Memory B cell (primary cell): ENCODE data around the gene CYP26A1.

ENCODE experiments used
- ATAC-seq: fragments of 150-1000 bp; cut with Tn5 transposase; 2 replicates; pipeline ENCODE4 v1.10.0; 2021; ENCODE audit warnings: low read depth, mild to moderate bottlenecking, moderate library complexity
- DNase-seq, 2 donors: peaks; one replicate each; pipeline ENCODE4 v3.0.0; 2022; ENCODE audit warnings: low spot score in 2 of 2
- H3K27ac Mint-ChIP-seq: one replicate; pipeline ENCODE4 v1.8.0; 2022; ENCODE audit warnings: mild to moderate bottlenecking, moderate library complexity, mixed read lengths
- H3K27me3 Mint-ChIP-seq: one replicate; pipeline ENCODE4 v1.8.0; 2022; ENCODE audit warnings: mixed read lengths
- H3K36me3 Mint-ChIP-seq: one replicate; pipeline ENCODE4 v1.8.0; 2022; ENCODE audit warnings: mild to moderate bottlenecking, mixed read lengths
- H3K4me1 Mint-ChIP-seq: one replicate; pipeline ENCODE4 v1.8.0; 2022; ENCODE audit warnings: mixed read lengths
- H3K4me3 Mint-ChIP-seq: one replicate; pipeline ENCODE4 v1.8.0; 2022; ENCODE audit warnings: mild to moderate bottlenecking, moderate library complexity, mixed read lengths
- H3K9me3 Mint-ChIP-seq: one replicate; pipeline ENCODE4 v1.8.0; 2022; ENCODE audit warnings: mixed read lengths

Gene CYP26A1

DNA sequence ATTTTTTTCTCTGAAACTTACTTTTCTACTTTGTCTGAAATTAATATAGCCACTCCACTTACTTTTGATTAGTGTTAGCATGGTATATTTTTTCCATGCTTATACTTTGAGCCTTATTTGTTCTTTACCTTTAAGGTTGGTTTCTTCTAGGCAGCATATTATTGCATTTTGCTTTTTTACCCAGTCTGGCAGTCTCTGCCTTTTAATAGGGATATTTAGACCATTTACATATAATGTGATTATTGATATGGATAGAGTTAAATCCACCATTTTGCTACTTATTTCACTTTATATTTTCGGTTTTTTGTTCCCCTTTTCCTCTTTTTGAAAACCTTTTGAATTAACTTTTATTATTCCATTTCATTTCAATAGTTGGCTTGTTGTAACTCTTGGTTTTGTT, 30.3 kb downstream of the CYP26A1 start:
- Mint-ChIP-seq H3K4me1 (no peaks in the 10 kb centered on the region), H3K36me3 (no peaks in the 10 kb centered on the region), H3K9me3 (peaks cover 4% of the 10 kb centered on the region), H3K4me3 (no peak overlapping the region), H3K27ac (no peak overlapping the region), H3K27me3 (no peaks in the 10 kb centered on the region)
- no peak for DNase-seq
- no peak for ATAC-seq

DNA sequence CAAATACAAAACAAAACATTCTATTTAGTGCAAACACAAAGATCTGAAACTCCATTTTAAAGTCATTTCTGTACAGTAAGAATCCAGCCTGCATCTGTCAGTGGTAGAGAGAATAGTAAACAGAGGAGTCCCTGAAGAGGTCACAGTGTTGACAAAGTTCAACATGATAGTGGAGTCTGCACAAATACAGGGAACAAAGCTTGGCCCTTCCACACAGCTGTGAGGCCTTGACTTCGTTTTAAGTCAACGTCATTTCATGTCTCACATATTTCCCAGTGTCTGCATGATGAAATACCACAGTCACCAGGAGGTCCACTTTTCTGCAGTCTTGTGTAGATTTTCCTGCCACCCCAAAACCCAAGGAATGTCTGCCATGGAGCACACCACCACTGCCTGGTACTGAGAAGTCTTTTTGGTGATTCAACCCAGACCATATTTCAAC, 33.0 kb downstream of the CYP26A1 start:
- ATAC-seq (no peak), DNase-seq (no peak)
- Mint-ChIP-seq H3K9me3 (peaks cover 4% of the 10 kb centered on the region), H3K27me3 (no peaks in the 10 kb centered on the region), H3K4me1 (peaks cover 6% of the 10 kb centered on the region), H3K4me3 (no peak overlapping the region), H3K27ac (no peak overlapping the region), H3K36me3 (no peaks in the 10 kb centered on the region)

DNA sequence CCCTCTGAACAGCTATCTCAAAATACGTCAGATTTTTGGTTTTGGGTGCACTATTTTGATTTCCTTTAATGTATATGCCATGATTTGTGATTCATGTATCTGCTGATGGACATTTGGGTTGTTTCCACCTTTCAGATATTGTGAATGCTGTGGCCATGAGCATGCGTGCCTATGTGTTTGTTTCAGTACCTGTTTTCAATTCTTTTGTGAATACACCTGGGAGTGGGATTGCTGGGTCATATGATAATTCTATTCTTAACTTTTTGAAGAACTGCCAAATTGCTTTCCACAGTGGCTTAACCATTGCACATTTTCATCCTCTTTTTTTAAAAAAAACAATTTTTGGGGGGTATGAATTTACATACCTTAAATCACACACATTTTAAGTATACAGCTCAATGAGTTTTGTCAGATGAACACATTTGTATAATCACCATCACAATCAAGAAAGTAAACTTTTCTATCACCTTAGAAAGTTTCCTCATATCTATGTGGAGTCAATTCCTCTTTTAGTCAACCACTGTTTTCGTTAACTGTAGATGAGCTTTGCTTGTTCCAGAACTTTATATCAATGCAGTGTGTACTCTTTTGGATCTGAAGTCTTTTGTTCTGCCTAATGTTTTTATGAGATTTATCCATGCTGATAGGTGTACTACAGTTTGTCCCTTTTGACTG, 36.9 kb downstream of the CYP26A1 start:
- no peak for DNase-seq
- peaks cover 15% of the 10 kb centered on the region for H3K4me1 Mint-ChIP-seq

GRCh38 chr10:93113042-93113441, 39.3 kb downstream of the CYP26A1 start:
- H3K27ac Mint-ChIP-seq = no peak overlapping the region
- no peaks in the 10 kb centered on the region for H3K9me3 Mint-ChIP-seq
- H3K4me1 Mint-ChIP-seq = peaks cover 19% of the 10 kb centered on the region
- H3K4me3 Mint-ChIP-seq = no peak overlapping the region
- H3K27me3 Mint-ChIP-seq = peaks cover 9% of the 10 kb centered on the region
- ATAC-seq (no peak), DNase-seq (no peak)
- no peaks in the 10 kb centered on the region for H3K36me3 Mint-ChIP-seq

More for the DNA sequence above, 36.9 kb downstream of the CYP26A1 start:
- ATAC-seq = peak; percentile 77
- Mint-ChIP-seq H3K27me3 (peaks cover 9% of the 10 kb centered on the region), H3K9me3 (no peaks in the 10 kb centered on the region), H3K27ac (no peak overlapping the region), H3K4me3 (peak overlapping the region; percentile 14), H3K36me3 (no peaks in the 10 kb centered on the region)

DNA sequence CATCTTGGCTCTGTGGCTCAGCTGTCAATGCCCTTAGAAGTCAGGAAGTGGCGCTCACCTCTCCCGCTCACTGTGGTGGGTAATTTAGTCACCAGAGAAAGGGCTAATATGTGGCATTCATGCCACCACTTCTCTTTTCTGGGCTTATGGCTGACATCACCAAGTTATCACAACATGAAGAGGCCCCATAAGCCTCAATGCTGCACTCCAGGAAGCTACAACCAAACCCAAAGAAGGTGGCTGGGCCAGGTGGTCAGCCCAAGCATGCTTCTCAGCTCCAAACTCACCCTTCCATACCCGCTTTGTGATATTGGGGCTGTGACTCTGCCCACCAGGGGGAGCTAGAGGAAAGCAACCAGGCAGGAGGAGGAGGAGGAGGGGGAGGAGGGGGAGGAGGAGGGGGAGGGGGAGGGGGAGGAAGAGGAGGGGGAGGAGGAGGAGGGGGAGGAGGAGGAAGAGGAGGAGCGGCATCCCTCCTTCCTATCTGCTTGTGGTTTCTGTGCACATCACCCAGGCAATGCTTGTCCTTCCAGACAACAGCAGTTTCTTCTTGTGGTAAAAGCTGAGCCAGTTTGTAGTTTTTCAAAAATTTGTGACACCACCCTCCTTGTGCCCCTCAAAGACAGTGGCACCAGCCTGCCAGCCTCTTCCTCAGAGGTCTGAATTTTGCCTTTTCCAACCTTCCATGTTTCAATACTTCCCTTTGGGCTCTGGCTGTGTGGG, 42.1 kb downstream of the CYP26A1 start:
- DNase-seq = peak; percentile 55 to 65
- Mint-ChIP-seq H3K4me3 (no peak overlapping the region), H3K27me3 (peaks cover 13% of the 10 kb centered on the region), H3K36me3 (no peaks in the 10 kb centered on the region), H3K9me3 (no peaks in the 10 kb centered on the region), H3K4me1 (peaks cover 15% of the 10 kb centered on the region), H3K27ac (no peak overlapping the region)
- peak; percentile 86 for ATAC-seq

GRCh38 chr10:93121311-93121710, 47.6 kb downstream of the CYP26A1 start:
- Mint-ChIP-seq H3K27ac (no peak overlapping the region), H3K4me3 (no peak overlapping the region), H3K36me3 (peaks cover 5% of the 10 kb centered on the region), H3K4me1 (peaks cover 26% of the 10 kb centered on the region), H3K27me3 (peaks cover 10% of the 10 kb centered on the region), H3K9me3 (peaks cover 4% of the 10 kb centered on the region)
- DNase-seq = no peak
- no peak for ATAC-seq

- peak; percentile 64 for ATAC-seq
- H3K36me3 Mint-ChIP-seq = peaks cover 6% of the 10 kb centered on the region
- no peak for DNase-seq
- no peak overlapping the region for H3K4me3 Mint-ChIP-seq
- peaks cover 26% of the 10 kb centered on the region for H3K4me1 Mint-ChIP-seq
- peaks cover 10% of the 10 kb centered on the region for H3K27me3 Mint-ChIP-seq
- peaks cover 6% of the 10 kb centered on the region for H3K9me3 Mint-ChIP-seq
- no peak overlapping the region for H3K27ac Mint-ChIP-seq
These were observed 50.1 kb downstream of the CYP26A1 start for GRCh38 chr10:93123766-93124165.

GRCh38 chr10:93124580-93125318, 51.1 kb downstream of the CYP26A1 start:
- Mint-ChIP-seq H3K4me3 (peak overlapping the region; percentile 54), H3K9me3 (peaks cover 7% of the 10 kb centered on the region), H3K27ac (peak overlapping the region; percentile 69), H3K4me1 (peaks cover 26% of the 10 kb centered on the region), H3K27me3 (peaks cover 10% of the 10 kb centered on the region), H3K36me3 (peaks cover 6% of the 10 kb centered on the region)
- peak; percentile 79 for ATAC-seq
- DNase-seq = no peak

DNA sequence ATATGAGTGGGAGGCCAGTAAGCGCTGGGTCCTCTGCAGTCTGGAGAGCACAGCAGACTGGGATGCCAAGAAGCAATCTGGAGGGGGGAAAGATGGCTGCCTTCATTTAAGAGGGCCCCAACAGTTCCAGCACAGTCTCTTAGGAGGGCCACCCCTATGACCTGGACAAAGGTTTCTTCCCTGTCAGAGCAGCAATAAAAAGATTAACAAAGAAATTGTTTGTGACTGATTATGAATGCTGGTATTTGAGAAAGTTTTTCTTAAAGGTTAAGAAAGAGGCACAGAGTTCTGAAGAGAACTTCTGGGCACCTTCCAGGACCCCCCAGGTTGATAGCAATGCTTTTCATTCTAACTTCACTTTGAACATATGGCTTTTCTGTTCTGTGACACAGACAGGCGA, 52.3 kb downstream of the CYP26A1 start:
- H3K27me3 Mint-ChIP-seq = peaks cover 5% of the 10 kb centered on the region
- no peak overlapping the region for H3K4me3 Mint-ChIP-seq
- no peak overlapping the region for H3K27ac Mint-ChIP-seq
- DNase-seq (no peak), ATAC-seq (no peak)
- peaks cover 6% of the 10 kb centered on the region for H3K36me3 Mint-ChIP-seq
- peaks cover 26% of the 10 kb centered on the region for H3K4me1 Mint-ChIP-seq
- H3K9me3 Mint-ChIP-seq = peaks cover 7% of the 10 kb centered on the region

- H3K4me1 Mint-ChIP-seq = peaks cover 26% of the 10 kb centered on the region
These were observed 52.9 kb downstream of the CYP26A1 start for GRCh38 chr10:93126483-93127052.

More at GRCh38 chr10:93126483-93127052, 52.9 kb downstream of the CYP26A1 start:
- Mint-ChIP-seq H3K9me3 (peaks cover 7% of the 10 kb centered on the region), H3K36me3 (peaks cover 6% of the 10 kb centered on the region), H3K4me3 (no peak overlapping the region), H3K27me3 (peaks cover 4% of the 10 kb centered on the region), H3K27ac (no peak overlapping the region)
- DNase-seq = no peak
- ATAC-seq = no peak
